Erythroblast (primary cell): ENCODE measurements around the gene DR1.

Experiments
- GATA1 ChIP-seq: IDR thresholded peaks from 2 replicates; pipeline ENCODE4 v1.6.1; 2011; ENCODE audit warnings: low read depth, mild to moderate bottlenecking, control low read depth, low read length, moderate library complexity
- POLR2A ChIP-seq: IDR thresholded peaks from 2 replicates; pipeline ENCODE4 v1.6.1; 2011; ENCODE audit warnings: mild to moderate bottlenecking, low read length

GRCh38 chr1:93399781-93400180, 54.1 kb downstream of the DR1 start:
- TF ChIP-seq POLR2A (no peak), GATA1 (no peak)
